Tibial nerve (tissue), 4 donors: ENCODE results near the gene SOWAHA. TPM values are rescaled to one million over a fixed set of nuclear protein-coding genes. Genes with fewer than 3 reads are reported as not detected.

Experiments used
- DNase-seq, 2 donors: peaks; one replicate each; pipeline ENCODE4 v3.0.0-alpha.2; 2019; ENCODE audit warnings: low spot score in 2 of 2
- H3K27ac ChIP-seq, 4 donors: fragments of 200-600 bp; sonication (generic) in 3 of 4; one replicate each; pipeline ENCODE4 v1.5.1; 2017 to 2019; ENCODE audit warnings: mild to moderate bottlenecking in 1 of 4
- H3K27me3 ChIP-seq, 2 donors: fragments of 200-600 bp; sonication (generic) in 1 of 2; one replicate each; pipeline versions ENCODE4 v1.5.1 to v1.6.0; 2017 to 2019
- H3K36me3 ChIP-seq, 3 donors: fragments of 200-600 bp; sonication (generic); one replicate each; pipeline ENCODE4 v1.5.1; 2018 to 2019
- H3K4me1 ChIP-seq, 4 donors: fragments of 200-600 bp; sonication (generic) in 3 of 4; one replicate each; pipeline ENCODE4 v1.5.1; 2017 to 2019
- H3K4me3 ChIP-seq, 4 donors: fragments of 200-600 bp; sonication (generic) in 3 of 4; one replicate each; pipeline ENCODE4 v1.5.1; 2017 to 2019; ENCODE audit warnings: mild to moderate bottlenecking in 1 of 4, moderate library complexity in 1 of 4
- H3K9me3 ChIP-seq, 4 donors: fragments of 200-600 bp; sonication (generic) in 3 of 4; one replicate each; pipeline ENCODE4 v1.5.1; 2017 to 2019
- CTCF ChIP-seq, 5 experiments: fragments of 200-600 bp in 3 of 5; fragments of 450-650 bp in 2 of 5; sonication (generic) in 3 of 5; IDR thresholded peaks; one replicate each; pipeline ENCODE4 v1.5.1; 2016 to 2019; ENCODE audit warnings: antibody characterized with exemption in 5 of 5, mild to moderate bottlenecking in 3 of 5, moderate library complexity in 2 of 5
- EP300 ChIP-seq, 2 donors: sonication (generic); formaldehyde crosslinking; IDR thresholded peaks; one replicate each; pipeline ENCODE4 v1.6.1; 2017; ENCODE audit warnings: antibody characterized with exemption in 2 of 2, mild to moderate bottlenecking in 1 of 2
- POLR2A ChIP-seq, 2 donors: fragments of 450-650 bp; IDR thresholded peaks; one replicate each; pipeline ENCODE4 v1.6.1; 2017; ENCODE audit warnings: antibody characterized with exemption in 2 of 2, mild to moderate bottlenecking in 2 of 2, moderate library complexity in 2 of 2
- WGBS, 2 donors: methylation state at CpG; one replicate each; pipeline ENCODE4 v1.1.5; 2018; 5-methylcytosine and 5-hydroxymethylcytosine counted together
- total RNA-seq, 4 donors: library from RNA; depleted of rRNA; stranded (reverse); fragments of >200 nt; gene quantifications; one replicate each; pipeline ENCODE4 v1.1.0, GENCODE V29; 2016

The SOWAHA gene
- total RNA-seq, 4 donors from 2014 or later = 0.44 to 2.9 (median 0.99) TPM

- H3K27me3 ChIP-seq = peaks cover 2 to 53% of the 10 kb centered on the region in 2 donors
- H3K4me1 ChIP-seq = peaks cover 0 to 41% (median 14%) of the 10 kb centered on the region in 4 donors
- H3K27ac ChIP-seq = no peak overlapping the region
- H3K36me3 ChIP-seq = no peaks in the 10 kb centered on the region
- H3K9me3 ChIP-seq = no peaks in the 10 kb centered on the region
- no peak for DNase-seq
- TF ChIP-seq CTCF (IDR thresholded peaks at IDR 0.05) = no peak
- TF ChIP-seq EP300 (IDR thresholded peaks at IDR 0.05) = no peak
- no peak for TF ChIP-seq POLR2A (IDR thresholded peaks at IDR 0.05)
- H3K4me3 ChIP-seq = no peak overlapping the region
Observed at GRCh38 chr5:132816554-132816953, 3.5 kb downstream of the SOWAHA start.

GRCh38 chr5:132817011-132817410 lies 3.9 kb downstream of the SOWAHA start:
- H3K27ac ChIP-seq = no peak overlapping the region
- H3K36me3 ChIP-seq = no peaks in the 10 kb centered on the region
- H3K4me3 ChIP-seq = no peak overlapping the region
- H3K9me3 ChIP-seq = no peaks in the 10 kb centered on the region
- WGBS, 2 donors = 77 to 78% methylated on average over 1 of the region's 1 CpG
- DNase-seq = no peak
- peaks cover 0 to 46% (median 16%) of the 10 kb centered on the region in 4 donors for H3K4me1 ChIP-seq
- H3K27me3 ChIP-seq = peaks cover 2 to 49% of the 10 kb centered on the region in 2 donors
- TF ChIP-seq EP300 (IDR thresholded peaks at IDR 0.05) = no peak
- no peak for TF ChIP-seq CTCF (IDR thresholded peaks at IDR 0.05)
- no peak for TF ChIP-seq POLR2A (IDR thresholded peaks at IDR 0.05)

GRCh38 chr5:132819468-132819867 lies 6.4 kb downstream of the SOWAHA start:
- H3K4me3 ChIP-seq = peak overlapping the region in 2 of 4 donors; percentile 4 to 19
- H3K9me3 ChIP-seq = no peaks in the 10 kb centered on the region
- H3K4me1 ChIP-seq = peaks cover 0 to 43% (median 22%) of the 10 kb centered on the region in 4 donors
- H3K27me3 ChIP-seq = peaks cover 0 to 46% of the 10 kb centered on the region in 2 donors
- peak overlapping the region in 3 of 4 donors; percentile 34 to 58 (median 57) for H3K27ac ChIP-seq
- 25 to 35% methylated on average over 26 of the region's 26 CpGs for whole genome bisulfite sequencing, 2 donors
- no peak for DNase-seq
- TF ChIP-seq CTCF (IDR thresholded peaks at IDR 0.05) (no peak), POLR2A (IDR thresholded peaks at IDR 0.05) (no peak), EP300 (IDR thresholded peaks at IDR 0.05) (no peak)
- H3K36me3 ChIP-seq = peaks cover 0 to under 1% (median 0%) of the 10 kb centered on the region in 3 donors

- Histone ChIP-seq H3K27ac (peak overlapping the region in 3 of 4 donors; percentile 34 to 68 (median 57)), H3K27me3 (peaks cover 0 to 45% of the 10 kb centered on the region in 2 donors), H3K36me3 (peaks cover 0 to 9% (median 0%) of the 10 kb centered on the region in 3 donors), H3K9me3 (no peaks in the 10 kb centered on the region), H3K4me3 (peak overlapping the region in 1 of 4 donors; percentile 19), H3K4me1 (peaks cover 0 to 48% (median 22%) of the 10 kb centered on the region in 4 donors)
- 11 to 17% methylated on average over 15 of the region's 15 CpGs for WGBS, 2 donors
- peak; percentile 94 to 98 for DNase-seq
- TF ChIP-seq EP300 (IDR thresholded peaks at IDR 0.05) (peak in 1 of 2 donors; percentile 48), POLR2A (IDR thresholded peaks at IDR 0.05) (no peak), CTCF (IDR thresholded peaks at IDR 0.05) (peak; percentile 88 to 93 (median 90))
Observed at GRCh38 chr5:132820162-132820754, 7.2 kb downstream of the SOWAHA start.

GRCh38 chr5:132821350-132821749 lies 8.2 kb downstream of the SOWAHA start:
- TF ChIP-seq CTCF (IDR thresholded peaks at IDR 0.05) (no peak), EP300 (IDR thresholded peaks at IDR 0.05) (no peak), POLR2A (IDR thresholded peaks at IDR 0.05) (no peak)
- Histone ChIP-seq H3K4me3 (no peak overlapping the region), H3K4me1 (peaks cover 0 to 57% (median 25%) of the 10 kb centered on the region in 4 donors), H3K27ac (peak overlapping the region in 2 of 4 donors; percentile 47 to 57), H3K36me3 (peaks cover 0 to 14% (median 0%) of the 10 kb centered on the region in 3 donors), H3K27me3 (peaks cover 0 to 51% of the 10 kb centered on the region in 2 donors), H3K9me3 (no peaks in the 10 kb centered on the region)
- no peak for DNase-seq
- 48 to 75% methylated on average over 3 of the region's 3 CpGs for WGBS, 2 donors
